COLO829 (cell line): ENCODE results near the gene ATXN3.

Experiments used
- DNase-seq: peaks from one replicate; pipeline ENCODE4 v3.0.0; 2012; ENCODE audit warnings: low spot score

The ATXN3 gene

GRCh38 chr14:92106143-92106926, at the start of gene ATXN3:
ATXN3 (minus strand) TSS chr14:92106582; CDS start chr14:92106552, 30 bp downstream.
- peak; percentile 97 for DNase-seq

- no peak for DNase-seq
Measured at GRCh38 chr14:92154283-92154942, 48.0 kb upstream of the ATXN3 start.

GRCh38 chr14:92153581-92153980, 47.2 kb upstream of the ATXN3 start:
- no peak for DNase-seq

GRCh38 chr14:92144708-92145107, 38.3 kb upstream of the ATXN3 start:
- no peak for DNase-seq

- DNase-seq = no peak
Measured at GRCh38 chr14:92143962-92144361, 37.6 kb upstream of the ATXN3 start.

GRCh38 chr14:92143309-92143708, 36.9 kb upstream of the ATXN3 start:
- no peak for DNase-seq

- DNase-seq = no peak
Measured at GRCh38 chr14:92135269-92135668, 28.9 kb upstream of the ATXN3 start.

- DNase-seq = no peak
Measured at GRCh38 chr14:92134456-92134855, 28.1 kb upstream of the ATXN3 start.

- no peak for DNase-seq
Measured at GRCh38 chr14:92122761-92123160, 16.4 kb upstream of the ATXN3 start.

GRCh38 chr14:92122351-92122677, 15.9 kb upstream of the ATXN3 start:
- DNase-seq = peak; percentile 13

- peak; percentile 83 for DNase-seq
Measured at GRCh38 chr14:92121670-92122350, 15.4 kb upstream of the ATXN3 start, which contains the start of the genes CPSF2 and NDUFB1. CPSF2 (plus strand) TSS chr14:92121969; CDS start chr14:92130985, 9,016 bp downstream. NDUFB1 (minus strand) TSS chr14:92121706; CDS start chr14:92117637, 4,069 bp downstream.

GRCh38 chr14:92121207-92121669, 14.9 kb upstream of the ATXN3 start:
- DNase-seq = peak; percentile 40

- DNase-seq = no peak
Measured at GRCh38 chr14:92109490-92109889, 3.1 kb upstream of the ATXN3 start.

GRCh38 chr14:92108345-92109254, 2.2 kb upstream of the ATXN3 start:
- DNase-seq = no peak

- no peak for DNase-seq
Measured at GRCh38 chr14:92105893-92106142, 564 bp downstream of the ATXN3 start.

GRCh38 chr14:92105073-92105892, 1.1 kb downstream of the ATXN3 start:
- DNase-seq = no peak

GRCh38 chr14:92103363-92103989, 2.9 kb downstream of the ATXN3 start:
- DNase-seq = no peak

GRCh38 chr14:92099802-92100201, 6.6 kb downstream of the ATXN3 start:
- DNase-seq = no peak

- DNase-seq = no peak
Measured at GRCh38 chr14:92093320-92093719, 13.1 kb downstream of the ATXN3 start.

- DNase-seq = no peak
Measured at GRCh38 chr14:92088494-92088893, 17.9 kb downstream of the ATXN3 start.

GRCh38 chr14:92074555-92074954, 31.8 kb downstream of the ATXN3 start:
- DNase-seq = no peak
